Activated B cell treated with CpG ODN at 0.5 μM for 24 hours (primary cell): ENCODE data around the gene CEP41. TPM values are rescaled to one million over a fixed set of nuclear protein-coding genes. Genes with fewer than 3 reads are reported as not detected.

Experiments
- ATAC-seq: fragments of 200-7000 bp; cut with Tn5 transposase; one replicate; pipeline ENCODE4 v1.10.0; 2021; ENCODE audit warnings: low read depth, mild to moderate bottlenecking, moderate library complexity
- CTCF ChIA-PET: fragments of 350-600 bp; sonication (Branson Sonifier 250); formaldehyde crosslinking; loops from one replicate; lab custom pipeline; 2021; ENCODE audit warnings: antibody characterized with exemption; lab: Charles Lee
- POLR2A ChIA-PET: fragments of 350-600 bp; sonication (Branson Sonifier 250); formaldehyde crosslinking; loops from one replicate; lab custom pipeline; 2021; ENCODE audit warnings: antibody characterized with exemption; lab: Charles Lee
- DNase-seq: peaks from one replicate; pipeline ENCODE4 v3.0.0; 2022
- H3K27ac Mint-ChIP-seq: one replicate; pipeline ENCODE4 v1.8.0; 2020; ENCODE audit warnings: mixed read lengths
- H3K27me3 Mint-ChIP-seq: one replicate; pipeline ENCODE4 v1.8.0; 2021; ENCODE audit warnings: mixed read lengths
- H3K36me3 Mint-ChIP-seq: one replicate; pipeline ENCODE4 v1.8.0; 2021; ENCODE audit warnings: low read depth, mixed read lengths
- H3K4me1 Mint-ChIP-seq: one replicate; pipeline ENCODE4 v1.8.0; 2021; ENCODE audit warnings: mixed read lengths
- H3K4me3 Mint-ChIP-seq: one replicate; pipeline ENCODE4 v1.8.0; 2020; ENCODE audit warnings: mild to moderate bottlenecking, mixed read lengths
- H3K9me3 Mint-ChIP-seq: one replicate; pipeline ENCODE4 v1.8.0; 2020; ENCODE audit warnings: mixed read lengths
- intact Hi-C: fragments of 100-400 bp; cut with micrococcal nuclease; formaldehyde crosslinking; loops from one replicate; pipeline ENCODE4 v1.15.1; 2024
- total RNA-seq: library from RNA; stranded (reverse); gene quantifications from 2 replicates; pipeline ENCODE4 v1.2.3, GENCODE V29; 2022
- TF ChIP-seq, protein P1 (sequence below): fragments of 200-600 bp; IDR thresholded peaks from one replicate; pipeline ENCODE4 v1.8.0; 2022; ENCODE audit warnings: antibody characterized with exemption, mild to moderate bottlenecking

CEP41 gene
- total RNA-seq, 1 donor from 2014 or later, result 5.1 TPM

DNA sequence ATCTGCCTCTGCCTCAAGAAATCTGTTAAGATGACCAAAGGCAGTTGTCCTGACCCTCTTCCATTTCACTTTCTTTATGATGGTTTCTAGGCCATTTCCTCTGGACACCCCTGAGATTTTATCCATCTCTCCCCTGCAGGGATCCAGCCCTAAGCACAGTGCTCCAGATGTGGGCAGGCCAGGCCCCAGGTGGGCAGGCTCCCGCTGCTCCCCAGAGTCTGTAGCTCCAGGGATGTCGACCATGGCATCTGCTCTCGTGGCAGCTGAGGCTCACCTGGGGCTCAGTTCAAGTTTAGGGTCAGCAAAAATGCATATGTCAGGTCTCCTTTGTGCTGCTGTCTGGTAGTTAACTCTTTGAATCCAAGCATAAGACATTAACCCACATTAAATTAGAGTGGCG is 11.8 kb downstream of the CEP41 start:
- intact Hi-C loops, result no loop called here
- DNase-seq (no peak), ATAC-seq (no peak)
- no peak overlapping the region for H3K4me3 Mint-ChIP-seq
- CTCF ChIA-PET, result no interaction called here
- no peak overlapping the region for H3K27ac Mint-ChIP-seq
- no peaks in the 10 kb centered on the region for H3K27me3 Mint-ChIP-seq
- TF ChIP-seq, protein P1, sequence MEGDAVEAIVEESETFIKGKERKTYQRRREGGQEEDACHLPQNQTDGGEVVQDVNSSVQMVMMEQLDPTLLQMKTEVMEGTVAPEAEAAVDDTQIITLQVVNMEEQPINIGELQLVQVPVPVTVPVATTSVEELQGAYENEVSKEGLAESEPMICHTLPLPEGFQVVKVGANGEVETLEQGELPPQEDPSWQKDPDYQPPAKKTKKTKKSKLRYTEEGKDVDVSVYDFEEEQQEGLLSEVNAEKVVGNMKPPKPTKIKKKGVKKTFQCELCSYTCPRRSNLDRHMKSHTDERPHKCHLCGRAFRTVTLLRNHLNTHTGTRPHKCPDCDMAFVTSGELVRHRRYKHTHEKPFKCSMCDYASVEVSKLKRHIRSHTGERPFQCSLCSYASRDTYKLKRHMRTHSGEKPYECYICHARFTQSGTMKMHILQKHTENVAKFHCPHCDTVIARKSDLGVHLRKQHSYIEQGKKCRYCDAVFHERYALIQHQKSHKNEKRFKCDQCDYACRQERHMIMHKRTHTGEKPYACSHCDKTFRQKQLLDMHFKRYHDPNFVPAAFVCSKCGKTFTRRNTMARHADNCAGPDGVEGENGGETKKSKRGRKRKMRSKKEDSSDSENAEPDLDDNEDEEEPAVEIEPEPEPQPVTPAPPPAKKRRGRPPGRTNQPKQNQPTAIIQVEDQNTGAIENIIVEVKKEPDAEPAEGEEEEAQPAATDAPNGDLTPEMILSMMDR, result no peak
- no peaks in the 10 kb centered on the region for H3K36me3 Mint-ChIP-seq
- H3K9me3 Mint-ChIP-seq, result no peaks in the 10 kb centered on the region
- H3K4me1 Mint-ChIP-seq, result no peaks in the 10 kb centered on the region
- POLR2A ChIA-PET, result no interaction called here

DNA sequence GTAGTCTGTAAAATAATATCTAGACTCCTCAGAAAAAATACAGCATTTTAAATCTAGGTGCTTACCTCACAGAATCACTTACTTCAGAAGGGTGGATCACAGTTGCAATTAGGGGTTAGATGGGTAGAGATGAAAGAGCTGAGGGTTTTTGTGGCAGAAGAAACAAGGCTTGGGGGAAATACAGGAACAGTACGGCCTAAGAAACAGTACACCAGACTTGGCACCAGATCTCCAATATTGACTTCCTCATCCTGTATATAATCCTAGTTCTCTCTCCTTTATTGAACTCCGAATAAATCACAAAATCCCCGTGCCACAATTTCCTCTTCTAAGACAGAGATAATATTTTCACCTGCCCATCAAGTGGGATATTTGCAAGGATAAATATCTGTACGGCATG is 14.3 kb downstream of the CEP41 start:
- Mint-ChIP-seq H3K9me3 (no peaks in the 10 kb centered on the region), H3K4me3 (no peak overlapping the region), H3K27me3 (no peaks in the 10 kb centered on the region), H3K27ac (no peak overlapping the region), H3K36me3 (no peaks in the 10 kb centered on the region), H3K4me1 (no peaks in the 10 kb centered on the region)
- POLR2A ChIA-PET, result no interaction called here
- CTCF ChIA-PET, result no interaction called here
- intact Hi-C loops, result no loop called here
- no peak for ATAC-seq
- DNase-seq, result no peak
- TF ChIP-seq, protein P1, result no peak

DNA sequence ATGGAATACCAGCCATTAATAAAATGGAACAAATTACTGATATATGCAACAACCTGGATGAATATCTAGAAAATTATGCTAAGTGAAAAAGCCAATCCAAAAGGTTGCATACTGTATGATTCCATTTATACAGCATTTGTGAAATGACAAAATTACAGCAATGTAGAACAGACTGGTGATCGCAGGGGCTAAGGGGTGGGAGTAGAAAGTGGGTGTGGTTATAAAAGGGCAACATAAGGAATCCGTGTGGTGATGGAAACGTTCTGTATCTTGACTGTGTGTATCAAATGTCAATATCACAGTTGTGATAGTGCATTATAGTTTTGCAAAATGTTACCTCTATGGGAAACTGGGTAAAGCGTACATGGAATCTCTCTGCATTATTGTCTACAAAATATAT is 15.0 kb downstream of the CEP41 start:
- Mint-ChIP-seq H3K9me3 (no peaks in the 10 kb centered on the region), H3K4me1 (no peaks in the 10 kb centered on the region)
- POLR2A ChIA-PET, result no interaction called here

DNA sequence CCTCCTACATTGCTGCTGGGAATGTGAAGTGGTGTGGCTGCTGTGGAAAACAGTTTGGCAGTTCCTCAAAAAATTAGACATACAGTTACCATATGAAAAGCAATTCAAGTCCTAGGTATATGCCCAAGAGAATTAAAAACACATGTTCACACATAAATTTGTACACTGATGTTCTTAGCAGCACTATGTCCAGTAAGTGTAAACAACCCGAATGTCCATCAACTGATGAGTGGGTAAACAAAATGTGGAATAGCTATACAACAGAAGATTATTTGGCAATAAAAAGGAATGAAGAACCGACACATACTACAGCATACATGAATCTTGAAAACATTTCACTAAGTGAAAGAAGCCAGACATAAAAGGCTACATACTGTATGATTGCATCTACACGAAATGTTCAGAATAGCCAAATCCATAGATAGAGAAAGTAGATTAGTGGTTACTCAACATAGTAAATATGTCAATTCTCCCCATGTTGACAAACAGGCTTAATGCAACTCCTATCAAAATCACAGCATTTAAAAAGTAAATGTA is 17.2 kb downstream of the CEP41 start:
- no peaks in the 10 kb centered on the region for H3K4me1 Mint-ChIP-seq
- H3K9me3 Mint-ChIP-seq, result no peaks in the 10 kb centered on the region
- CTCF ChIA-PET, result no interaction called here
- POLR2A ChIA-PET, result no interaction called here
- TF ChIP-seq, protein P1, result no peak
- no peak overlapping the region for H3K27ac Mint-ChIP-seq
- DNase-seq (no peak), ATAC-seq (no peak)
- intact Hi-C loops, result no loop called here
- no peak overlapping the region for H3K4me3 Mint-ChIP-seq
- H3K27me3 Mint-ChIP-seq, result no peaks in the 10 kb centered on the region
- H3K36me3 Mint-ChIP-seq, result no peaks in the 10 kb centered on the region

More for the DNA sequence above, 15.0 kb downstream of the CEP41 start:
- no peak overlapping the region for H3K27ac Mint-ChIP-seq
- H3K27me3 Mint-ChIP-seq, result no peaks in the 10 kb centered on the region
- no peaks in the 10 kb centered on the region for H3K36me3 Mint-ChIP-seq
- DNase-seq (no peak), ATAC-seq (no peak)
- no peak overlapping the region for H3K4me3 Mint-ChIP-seq
- CTCF ChIA-PET, result no interaction called here
- TF ChIP-seq, protein P1, result no peak
- intact Hi-C loops, result no loop called here

DNA sequence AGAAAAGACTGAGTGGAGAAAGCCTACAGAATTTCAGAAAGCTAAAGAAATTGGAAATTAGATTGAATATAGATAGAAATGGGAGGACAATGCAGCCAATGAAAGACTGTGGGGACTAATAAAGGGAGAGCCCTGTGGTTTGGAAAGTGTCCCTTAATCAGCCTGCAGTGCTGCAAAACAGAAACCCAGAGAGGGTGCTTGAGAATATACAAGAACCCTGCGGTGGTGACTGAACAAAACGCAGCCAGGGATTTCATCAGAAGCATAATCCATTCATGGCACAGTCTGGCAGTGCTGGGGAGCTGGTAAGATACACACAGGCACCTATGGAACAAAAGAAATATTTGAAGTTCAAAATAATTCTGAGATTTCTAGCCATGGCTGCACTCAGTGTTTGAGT is 19.1 kb downstream of the CEP41 start:
- intact Hi-C loops, result no loop called here
- H3K4me1 Mint-ChIP-seq, result no peaks in the 10 kb centered on the region
- ChIA-PET CTCF (no interaction called here), POLR2A (no interaction called here)
- DNase-seq (no peak), ATAC-seq (no peak)
- TF ChIP-seq, protein P1, result no peak
- H3K9me3 Mint-ChIP-seq, result no peaks in the 10 kb centered on the region
- H3K27ac Mint-ChIP-seq, result no peak overlapping the region
- H3K27me3 Mint-ChIP-seq, result no peaks in the 10 kb centered on the region
- H3K36me3 Mint-ChIP-seq, result no peaks in the 10 kb centered on the region
- no peak overlapping the region for H3K4me3 Mint-ChIP-seq
